Measurements from ENCODE around the gene PRODH2. TPM values are rescaled to one million over a fixed set of nuclear protein-coding genes. Genes with fewer than 3 reads are reported as not detected.

Gene PRODH2
- total and polyA plus RNA-seq, 12 donors = 0.07 to 0.46 TPM; not detected in 10

- Histone ChIP-seq H3K9me3 (replicated peaks in 1 of 3) (no peaks in the 10 kb centered on the region), H3K4me1 (replicated peaks in 1 of 2) (no peaks in the 10 kb centered on the region), H3K36me3 (replicated peaks in 1 of 2) (peaks cover 0 to 6% of the 10 kb centered on the region in 2 donors), H3K27me3 (no peaks in the 10 kb centered on the region), H3K27ac (no peak overlapping the region), H3K4me3 (no peak overlapping the region)
- TF ChIP-seq CTCF (IDR thresholded peaks at IDR 0.05) (no peak), POLR2A (IDR thresholded peaks at IDR 0.05) (no peak)
- no peak for DNase-seq
- 86 to 92% (median 89%) methylated on average over 17 to 28 of the region's 28 CpGs for WGBS, 4 donors
- intact Hi-C loops (cut with DNase I) = no loop called here
Measured at GRCh38 chr19:35783469-35784434, 28.9 kb downstream of the PRODH2 start.

- WGBS, 4 donors = 93 to 98% (median 96%) methylated on average over 6 to 12 of the region's 12 CpGs
- Histone ChIP-seq H3K4me3 (no peak overlapping the region), H3K27me3 (no peaks in the 10 kb centered on the region), H3K27ac (no peak overlapping the region), H3K4me1 (replicated peaks in 1 of 2) (no peaks in the 10 kb centered on the region), H3K36me3 (replicated peaks in 1 of 2) (peaks cover 0 to 6% of the 10 kb centered on the region in 2 donors), H3K9me3 (replicated peaks in 1 of 3) (no peaks in the 10 kb centered on the region)
- intact Hi-C loops (cut with DNase I) = no loop called here
- no peak for DNase-seq
- no peak for TF ChIP-seq CTCF (IDR thresholded peaks at IDR 0.05)
- no peak for TF ChIP-seq POLR2A (IDR thresholded peaks at IDR 0.05)
Measured at GRCh38 chr19:35782589-35782988, 30.1 kb downstream of the PRODH2 start.

GRCh38 chr19:35781650-35782049, 31.0 kb downstream of the PRODH2 start:
- intact Hi-C loops (cut with DNase I) = no loop called here
- TF ChIP-seq CTCF (IDR thresholded peaks at IDR 0.05) = no peak
- no peak for TF ChIP-seq POLR2A (IDR thresholded peaks at IDR 0.05)
- WGBS, 4 donors = 84 to 92% (median 91%) methylated on average over 9 of the region's 9 CpGs
- Histone ChIP-seq H3K9me3 (replicated peaks in 1 of 3) (no peaks in the 10 kb centered on the region), H3K27me3 (no peaks in the 10 kb centered on the region), H3K27ac (no peak overlapping the region), H3K4me3 (no peak overlapping the region), H3K4me1 (replicated peaks in 1 of 2) (no peaks in the 10 kb centered on the region), H3K36me3 (replicated peaks in 1 of 2) (peaks cover 0 to 6% of the 10 kb centered on the region in 2 donors)
- no peak for DNase-seq

GRCh38 chr19:35780717-35781116, 31.9 kb downstream of the PRODH2 start:
- 94 to 97% (median 96%) methylated on average over 11 to 20 of the region's 20 CpGs for WGBS, 4 donors
- Histone ChIP-seq H3K9me3 (replicated peaks in 1 of 3) (no peaks in the 10 kb centered on the region), H3K27ac (no peak overlapping the region), H3K4me1 (replicated peaks in 1 of 2) (no peaks in the 10 kb centered on the region), H3K36me3 (replicated peaks in 1 of 2) (peaks cover 0 to 6% of the 10 kb centered on the region in 2 donors), H3K27me3 (no peaks in the 10 kb centered on the region), H3K4me3 (no peak overlapping the region)
- intact Hi-C loops (cut with DNase I) = no loop called here
- DNase-seq = no peak
- TF ChIP-seq CTCF (IDR thresholded peaks at IDR 0.05) (no peak), POLR2A (IDR thresholded peaks at IDR 0.05) (no peak)
